22Rv1 (cell line): ENCODE data around the gene BEGAIN.

Source experiments
- CTCF ChIP-seq: fragments of 450-650 bp; IDR thresholded peaks from 2 replicates; pipeline ENCODE4 v1.5.1; 2017; ENCODE audit warnings: mild to moderate bottlenecking
- ZFX ChIP-seq: fragments of 450-650 bp; IDR thresholded peaks from 2 replicates; pipeline ENCODE4 v1.6.1; 2017; ENCODE audit warnings: antibody characterized with exemption, borderline replicate concordance

- no peak for TF ChIP-seq CTCF
- no peak for TF ChIP-seq ZFX
These were observed 54.1 kb downstream of the BEGAIN start for GRCh38 chr14:100532906-100533655.
